HG02588 (cell line): ENCODE data around the gene ACSL1.

Experiments used
- ATAC-seq: cut with Tn5 transposase; IDR thresholded peaks from one replicate; pipeline ENCODE4 v1.9.1; 2021; ENCODE audit warnings: mild to moderate bottlenecking, moderate library complexity; ENCODE audit not compliant: unreplicated experiment

The ACSL1 gene

DNA sequence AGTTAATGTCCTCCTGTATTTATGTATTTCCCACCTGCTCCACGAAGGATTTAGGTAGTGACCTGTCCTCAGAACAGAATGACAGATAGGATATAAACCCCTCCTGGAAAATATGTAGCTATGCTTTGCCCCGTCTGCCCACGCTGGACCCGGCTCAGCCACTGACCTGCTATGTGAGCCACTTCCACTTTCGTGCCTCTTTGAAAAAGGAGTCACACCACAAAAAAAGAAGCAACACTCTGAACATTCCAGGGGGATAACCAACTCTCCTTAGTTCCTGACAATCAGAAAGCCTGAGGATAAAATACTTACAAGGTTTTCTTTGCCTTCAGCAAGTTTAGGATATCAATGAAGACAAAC lies 11.1 kb downstream of the ACSL1 start:
- ATAC-seq: no peak

- no peak for ATAC-seq
Observed at GRCh38 chr4:184812651-184813181, 13.1 kb downstream of the ACSL1 start.

DNA sequence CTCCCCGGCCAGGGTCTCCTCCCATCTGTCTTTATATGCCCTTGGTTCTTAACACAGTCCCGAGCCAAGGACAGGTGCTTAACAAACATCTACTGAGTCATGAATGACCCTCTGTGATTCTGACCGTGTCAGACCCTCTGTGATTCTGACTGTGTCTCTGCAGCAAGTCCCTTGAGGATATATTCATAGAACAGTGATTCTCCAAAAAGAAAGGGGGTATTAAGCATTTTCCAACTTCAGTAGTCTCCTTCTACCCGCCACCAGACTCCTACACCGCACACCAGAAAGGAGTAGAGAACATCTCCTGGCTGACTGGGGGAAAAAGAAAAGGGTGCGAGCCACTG lies 13.6 kb downstream of the ACSL1 start:
- no peak for ATAC-seq

GRCh38 chr4:184811526-184812198 lies 14.1 kb downstream of the ACSL1 start:
- ATAC-seq: no peak

DNA sequence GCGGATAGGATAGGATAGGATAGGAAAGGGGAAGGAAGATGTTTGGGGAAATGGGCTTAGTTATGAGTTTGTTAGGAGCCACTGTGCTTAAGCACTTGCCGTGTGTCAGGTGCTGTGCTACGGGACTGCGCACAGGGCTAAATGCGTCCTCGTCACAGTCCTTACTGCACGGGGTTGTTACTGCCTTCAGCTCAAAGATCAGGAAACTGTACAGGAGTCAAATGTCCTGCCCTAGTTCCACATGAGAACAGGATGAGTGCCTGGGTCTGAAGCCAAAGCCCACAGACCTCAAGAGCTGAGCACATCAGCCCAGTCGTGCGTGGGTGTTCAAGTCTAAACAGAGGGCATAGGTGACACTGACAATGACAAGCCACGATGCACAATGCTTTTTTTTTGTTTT lies 15.0 kb downstream of the ACSL1 start:
- no peak for ATAC-seq

- no peak for ATAC-seq
Observed at GRCh38 chr4:184808713-184809050, 17.1 kb downstream of the ACSL1 start.

- no peak for ATAC-seq
Observed at GRCh38 chr4:184807797-184808712, 17.7 kb downstream of the ACSL1 start.

GRCh38 chr4:184807256-184807655 lies 18.5 kb downstream of the ACSL1 start:
- ATAC-seq: no peak

GRCh38 chr4:184806711-184807110 lies 19.1 kb downstream of the ACSL1 start:
- no peak for ATAC-seq

- no peak for ATAC-seq
Observed at GRCh38 chr4:184806229-184806550, 19.6 kb downstream of the ACSL1 start.

DNA sequence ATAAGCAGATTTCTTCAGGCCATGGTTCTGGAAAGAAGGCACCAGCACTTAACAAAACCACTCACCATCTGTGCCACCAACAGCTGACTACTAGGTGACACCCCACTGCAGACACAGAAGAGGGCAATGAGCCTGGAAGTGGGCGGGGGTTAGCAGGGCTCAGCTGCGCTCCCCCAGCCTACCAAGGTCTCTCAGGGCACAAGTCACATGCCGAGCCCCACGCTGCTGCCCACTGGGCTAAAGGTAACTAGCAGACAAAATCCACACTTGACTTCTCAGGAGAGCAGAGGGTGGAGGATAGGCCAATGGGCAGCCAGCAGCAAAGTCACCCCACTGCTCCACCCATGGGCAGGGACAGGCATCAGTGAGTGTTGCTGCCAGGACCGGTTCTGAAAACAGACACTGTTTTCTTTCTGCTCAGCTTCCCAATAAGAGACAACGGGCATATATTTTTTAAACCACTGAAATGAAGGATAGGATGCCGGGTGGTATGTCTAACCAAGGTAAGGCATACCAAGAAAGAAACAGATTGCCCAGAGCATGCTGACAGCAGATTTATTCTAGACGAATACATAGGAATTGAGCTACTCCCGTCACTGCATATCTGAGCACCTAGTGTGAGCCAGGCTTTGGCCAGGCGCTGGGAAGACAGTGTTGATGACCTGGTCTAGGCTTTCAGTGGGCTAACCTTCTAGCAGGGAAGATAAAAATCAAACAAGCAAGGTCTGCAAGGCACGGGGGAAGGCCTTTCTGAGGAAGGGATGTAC lies 20.1 kb downstream of the ACSL1 start:
- ATAC-seq: peak; percentile 83

DNA sequence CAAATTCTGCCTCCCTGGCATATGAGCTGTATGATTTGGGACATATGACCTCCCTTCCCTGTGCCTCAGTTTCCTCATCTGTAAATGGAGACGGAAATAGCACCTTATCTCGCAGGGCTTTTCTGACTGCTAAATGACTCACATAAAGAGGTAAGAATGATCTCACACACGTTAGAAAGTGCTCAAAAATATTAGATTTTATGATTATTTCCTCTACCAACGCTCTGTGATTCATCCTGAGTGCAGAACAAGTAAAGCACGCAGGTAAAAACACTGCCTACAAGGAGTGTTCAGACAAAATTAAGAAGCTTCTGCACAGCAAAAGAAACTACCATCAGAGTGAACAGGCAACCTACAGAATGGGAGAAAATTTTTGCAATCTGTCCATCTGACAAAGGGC lies 21.1 kb downstream of the ACSL1 start:
- ATAC-seq: no peak

DNA sequence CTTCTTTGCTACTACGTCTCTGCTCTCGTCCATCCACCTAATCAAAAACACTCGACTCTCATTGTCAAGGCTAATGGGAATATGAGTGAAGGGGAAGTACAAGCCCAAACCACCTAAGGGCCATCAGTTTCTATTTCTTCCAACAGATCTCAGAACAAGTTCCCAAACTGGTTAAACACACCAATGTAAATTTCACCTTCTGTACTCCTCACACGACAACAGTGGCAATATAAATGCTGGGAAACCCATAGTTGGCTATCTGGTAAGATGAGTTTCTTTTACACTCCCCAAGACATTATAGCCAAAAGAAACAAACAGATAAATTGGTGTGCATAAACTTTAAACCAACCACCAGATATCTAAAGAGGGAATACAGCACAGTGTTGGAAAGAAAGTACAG lies 21.9 kb downstream of the ACSL1 start:
- ATAC-seq: no peak

- no peak for ATAC-seq
Observed at GRCh38 chr4:184803133-184803532, 22.6 kb downstream of the ACSL1 start.

GRCh38 chr4:184802697-184803015 lies 23.1 kb downstream of the ACSL1 start:
- ATAC-seq: no peak

- ATAC-seq: no peak
Observed at GRCh38 chr4:184801781-184802696, 23.7 kb downstream of the ACSL1 start.

DNA sequence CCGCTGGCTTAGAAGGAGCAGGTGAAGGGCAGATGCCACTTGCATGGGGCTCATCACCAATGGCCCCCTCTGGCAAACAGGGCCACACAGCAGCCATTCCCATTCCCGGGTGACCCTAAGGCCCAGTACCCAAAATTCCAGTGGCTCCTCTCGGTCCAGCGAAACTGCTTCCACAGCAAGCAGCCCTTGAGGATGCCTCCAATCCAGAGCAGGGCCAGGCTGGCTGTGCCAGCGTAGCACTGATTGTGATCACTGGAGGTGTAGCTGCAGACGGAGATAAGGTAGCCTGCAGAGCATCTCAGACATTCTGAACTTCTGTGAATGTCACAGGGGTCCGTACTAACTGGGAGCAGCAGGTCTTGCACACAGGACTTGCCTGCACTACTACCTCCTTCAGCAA lies 27.3 kb downstream of the ACSL1 start:
- no peak for ATAC-seq

DNA sequence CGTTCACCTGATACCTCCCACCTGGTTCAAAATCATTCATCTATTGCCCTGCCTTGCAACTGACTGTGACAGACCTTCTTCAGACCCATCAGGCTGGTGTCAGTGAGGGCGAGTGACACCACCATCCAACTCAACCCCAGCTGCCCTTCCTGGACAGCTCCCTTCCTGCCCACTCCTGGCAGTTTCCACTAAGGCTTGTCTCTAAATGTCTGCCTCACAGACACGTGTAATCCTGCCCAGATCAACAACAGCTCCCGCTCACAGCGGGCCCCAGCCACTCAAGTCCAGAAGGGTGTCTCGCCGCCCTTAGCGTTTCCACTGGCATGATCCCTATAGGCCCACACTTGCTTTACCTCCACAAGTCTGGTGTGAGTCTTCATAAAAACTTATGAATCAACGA lies 28.9 kb downstream of the ACSL1 start:
- no peak for ATAC-seq

GRCh38 chr4:184795214-184795844 lies 30.4 kb downstream of the ACSL1 start:
- ATAC-seq: no peak

DNA sequence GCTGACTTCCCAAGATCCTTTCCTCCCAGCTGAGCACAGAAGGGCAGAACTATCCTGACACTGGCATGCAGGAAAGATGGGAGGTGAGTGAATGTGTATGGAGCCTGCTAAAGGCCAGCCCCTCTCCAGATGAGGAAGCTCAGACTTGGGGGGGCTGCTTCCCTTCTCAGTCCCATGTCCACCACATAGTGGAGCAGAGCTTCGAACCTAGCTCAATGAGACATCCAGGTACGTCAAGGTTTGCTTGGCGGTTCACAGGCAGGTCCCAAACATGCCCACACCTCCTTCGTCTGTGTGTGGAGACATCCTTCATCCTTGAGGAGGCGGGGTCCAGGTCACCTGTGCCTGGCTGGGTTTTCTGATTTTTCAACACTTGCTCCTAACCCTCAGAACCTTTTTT lies 31.3 kb downstream of the ACSL1 start:
- no peak for ATAC-seq
